Measurements from ENCODE around the gene RSAD2. TPM values are rescaled to one million over a fixed set of nuclear protein-coding genes. Genes with fewer than 3 reads are reported as not detected.

RSAD2 gene
- total and polyA plus RNA-seq, 2 donors (not counting 3 experiments of a cell fraction or from before 2014, with no cell fraction given) = 0.03 to 0.18 TPM

DNA sequence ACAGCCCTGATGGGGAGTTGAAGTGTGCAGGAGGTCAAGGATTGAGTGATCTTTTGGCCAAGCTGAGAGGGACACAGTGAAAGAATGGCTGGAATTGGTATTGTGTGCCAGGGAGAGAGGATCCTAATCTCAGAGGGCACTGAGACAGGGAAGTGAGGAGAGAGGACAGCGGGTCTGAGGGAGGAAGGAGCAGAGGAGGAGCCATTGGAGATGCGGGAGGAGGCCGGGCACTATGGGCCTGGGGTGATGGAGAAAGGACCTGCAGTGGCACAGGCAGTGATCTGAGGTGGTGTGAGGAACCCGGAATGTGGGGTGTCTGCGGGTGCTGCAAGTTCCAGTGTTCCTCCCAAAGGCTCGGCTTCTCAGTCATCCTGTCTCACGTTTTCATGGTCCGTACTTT is 66.4 kb downstream of the RSAD2 start:
- Histone ChIP-seq H3K27ac (ENCODE audit: insufficient read depth, low read depth, low read length) (no peak overlapping the region), H3K4me1 (ENCODE audit: control insufficient read depth, extremely low read depth, insufficient read depth, low read length) (peaks cover 3% of the 10 kb centered on the region), H3K27me3 (ENCODE audit: control insufficient read depth in 2 of 2, insufficient read depth in 2 of 2, low read length in 2 of 2) (no peaks in the 10 kb centered on the region), H3K4me3 (replicated peaks in 1 of 3; ENCODE audit: insufficient read depth in 1 of 3, low read depth in 1 of 3, low read length in 3 of 3) (no peak overlapping the region), H3K4me2 (ENCODE audit: insufficient read depth, low read length) (no peak overlapping the region), H4K20me1 (replicated peaks; ENCODE audit: control insufficient read depth, extremely low read depth, insufficient read depth, low read length) (no peaks in the 10 kb centered on the region), H3K9me3 (replicated peaks; ENCODE audit: control insufficient read depth, insufficient read depth, low read length) (no peaks in the 10 kb centered on the region), H3K79me2 (ENCODE audit: control insufficient read depth, insufficient read depth, low read length) (no peaks in the 10 kb centered on the region), H2AFZ (ENCODE audit: low read depth, low read length) (no peak overlapping the region), H3K36me3 (ENCODE audit: control insufficient read depth in 2 of 2, extremely low read depth in 1 of 2, insufficient read depth in 2 of 2, low read length in 2 of 2) (no peaks in the 10 kb centered on the region), H3K9ac (replicated peaks; ENCODE audit: extremely low read depth, insufficient read depth, low read length) (no peak overlapping the region), H3K9me1 (replicated peaks; ENCODE audit: control insufficient read depth, extremely low read depth, insufficient read depth, low read length) (no peaks in the 10 kb centered on the region)
- POLR2A ChIA-PET = no interaction called here
- intact Hi-C loops (cut with micrococcal nuclease) (no loop called here), dilution Hi-C loops (cut with MboI; ENCODE audit: extremely low pct_ligation_motif_present, low sequenced_read_pairs) (no loop called here)
- CTCF ChIA-PET = no interaction called here
- DNase-seq (ENCODE audit: low read depth, low spot score) = no peak
- TF ChIP-seq POLR2A (IDR thresholded peaks at IDR 0.05; ENCODE audit: low read depth, low read length) (no peak), JUN (IDR thresholded peaks at IDR 0.05; ENCODE audit: borderline replicate concordance, insufficient read depth, insufficient read length, low read depth) (no peak)
- FAIRE-seq = no peak
- no TSS peak for BruUV-seq (replicated peaks)

DNA sequence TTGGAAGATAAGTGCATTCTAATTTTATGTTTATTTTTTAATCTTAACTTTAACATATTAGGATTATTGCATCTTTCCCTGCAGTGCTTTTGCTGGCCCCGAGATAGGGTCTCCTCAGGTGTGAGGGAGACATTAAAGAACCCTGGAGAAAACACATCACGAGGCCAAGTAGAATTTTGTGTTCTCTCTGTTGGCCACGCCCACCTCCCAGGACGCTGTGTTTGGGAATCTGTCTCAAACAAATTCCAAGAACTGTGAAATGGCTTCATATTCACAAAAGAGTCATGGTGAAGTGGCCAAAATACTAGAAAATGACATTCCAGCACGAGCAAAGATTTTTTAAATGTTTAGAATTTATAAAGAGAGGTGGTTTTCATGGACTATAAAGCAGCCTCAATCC is 67.0 kb downstream of the RSAD2 start:
- CTCF ChIA-PET = no interaction called here
- BruUV-seq (replicated peaks) = no TSS peak

More for the DNA sequence above, 67.0 kb downstream of the RSAD2 start:
- Histone ChIP-seq H4K20me1 (replicated peaks; ENCODE audit: control insufficient read depth, extremely low read depth, insufficient read depth, low read length) (no peaks in the 10 kb centered on the region), H2AFZ (ENCODE audit: low read depth, low read length) (no peak overlapping the region), H3K9ac (replicated peaks; ENCODE audit: extremely low read depth, insufficient read depth, low read length) (no peak overlapping the region), H3K9me1 (replicated peaks; ENCODE audit: control insufficient read depth, extremely low read depth, insufficient read depth, low read length) (no peaks in the 10 kb centered on the region), H3K36me3 (ENCODE audit: control insufficient read depth in 2 of 2, extremely low read depth in 1 of 2, insufficient read depth in 2 of 2, low read length in 2 of 2) (no peaks in the 10 kb centered on the region), H3K9me3 (replicated peaks; ENCODE audit: control insufficient read depth, insufficient read depth, low read length) (no peaks in the 10 kb centered on the region), H3K27ac (ENCODE audit: insufficient read depth, low read depth, low read length) (no peak overlapping the region), H3K4me1 (ENCODE audit: control insufficient read depth, extremely low read depth, insufficient read depth, low read length) (peaks cover 3% of the 10 kb centered on the region), H3K79me2 (ENCODE audit: control insufficient read depth, insufficient read depth, low read length) (no peaks in the 10 kb centered on the region), H3K27me3 (ENCODE audit: control insufficient read depth in 2 of 2, insufficient read depth in 2 of 2, low read length in 2 of 2) (no peaks in the 10 kb centered on the region), H3K4me3 (replicated peaks in 1 of 3; ENCODE audit: insufficient read depth in 1 of 3, low read depth in 1 of 3, low read length in 3 of 3) (no peak overlapping the region), H3K4me2 (ENCODE audit: insufficient read depth, low read length) (no peak overlapping the region)
- FAIRE-seq (no peak), DNase-seq (ENCODE audit: low read depth, low spot score) (no peak)
- intact Hi-C loops (cut with micrococcal nuclease) (no loop called here), dilution Hi-C loops (cut with MboI; ENCODE audit: extremely low pct_ligation_motif_present, low sequenced_read_pairs) (no loop called here)
- TF ChIP-seq, protein P1, sequence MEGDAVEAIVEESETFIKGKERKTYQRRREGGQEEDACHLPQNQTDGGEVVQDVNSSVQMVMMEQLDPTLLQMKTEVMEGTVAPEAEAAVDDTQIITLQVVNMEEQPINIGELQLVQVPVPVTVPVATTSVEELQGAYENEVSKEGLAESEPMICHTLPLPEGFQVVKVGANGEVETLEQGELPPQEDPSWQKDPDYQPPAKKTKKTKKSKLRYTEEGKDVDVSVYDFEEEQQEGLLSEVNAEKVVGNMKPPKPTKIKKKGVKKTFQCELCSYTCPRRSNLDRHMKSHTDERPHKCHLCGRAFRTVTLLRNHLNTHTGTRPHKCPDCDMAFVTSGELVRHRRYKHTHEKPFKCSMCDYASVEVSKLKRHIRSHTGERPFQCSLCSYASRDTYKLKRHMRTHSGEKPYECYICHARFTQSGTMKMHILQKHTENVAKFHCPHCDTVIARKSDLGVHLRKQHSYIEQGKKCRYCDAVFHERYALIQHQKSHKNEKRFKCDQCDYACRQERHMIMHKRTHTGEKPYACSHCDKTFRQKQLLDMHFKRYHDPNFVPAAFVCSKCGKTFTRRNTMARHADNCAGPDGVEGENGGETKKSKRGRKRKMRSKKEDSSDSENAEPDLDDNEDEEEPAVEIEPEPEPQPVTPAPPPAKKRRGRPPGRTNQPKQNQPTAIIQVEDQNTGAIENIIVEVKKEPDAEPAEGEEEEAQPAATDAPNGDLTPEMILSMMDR (IDR thresholded peaks at IDR 0.05; ENCODE audit: extremely low read depth in 1 of 2, insufficient read depth in 1 of 2, low read depth in 1 of 2, low read length in 2 of 2) = no peak
- TF ChIP-seq FOS (IDR thresholded peaks at IDR 0.05; ENCODE audit: borderline replicate concordance, insufficient read depth, low read length) (no peak), GATA2 (IDR thresholded peaks at IDR 0.05; ENCODE audit: insufficient read depth, insufficient read length, low read depth, low read length) (no peak), MYC (IDR thresholded peaks at IDR 0.05; ENCODE audit: low read depth, low read length) (no peak), MAX (IDR thresholded peaks at IDR 0.05; ENCODE audit: insufficient read depth, insufficient read length) (no peak), POLR2AphosphoS5 (IDR thresholded peaks at IDR 0.05; ENCODE audit: insufficient read depth, low read depth, low read length) (no peak), POLR2A (IDR thresholded peaks at IDR 0.05; ENCODE audit: low read depth, low read length) (no peak), JUN (IDR thresholded peaks at IDR 0.05; ENCODE audit: borderline replicate concordance, insufficient read depth, insufficient read length, low read depth) (no peak)
- POLR2A ChIA-PET = no interaction called here
